ENCODE measurements around the gene ADTRP.

ADTRP gene

GRCh38 chr6:11778648-11779328 is at the start of gene ADTRP:
TSS of gene ADTRP (minus strand) at chr6:11778803. CDS start at chr6:11778759, 44 bp downstream.
- Histone ChIP-seq H3K4me1 (ENCODE audit: control insufficient read depth in 2 of 2, insufficient read depth in 2 of 2, low read length in 2 of 2) (peaks cover 10 to 27% of the 10 kb centered on the region in 2 donors), H3K9me3 (ENCODE audit: control insufficient read depth in 2 of 2, low read length in 2 of 2) (no peaks in the 10 kb centered on the region), H3K27ac (ENCODE audit: low read depth in 2 of 2, low read length in 2 of 2) (peak within 1 kb of the TSS; percentile 89 to 93), H3K4me3 (ENCODE audit: low read length in 2 of 2) (peak within 1 kb of the TSS; percentile 64 to 69), H3K27me3 (ENCODE audit: control insufficient read depth in 2 of 2, insufficient read depth in 2 of 2, low read length in 2 of 2) (no peaks in the 10 kb centered on the region), H3K36me3 (ENCODE audit: control insufficient read depth in 2 of 2, insufficient read depth in 2 of 2, low read length in 2 of 2) (no peaks in the 10 kb centered on the region), H3K9ac (ENCODE audit: low read depth in 1 of 2, low read length in 2 of 2) (peak within 1 kb of the TSS; percentile 66 to 67)

GRCh38 chr6:11826779-11827178 is 48.2 kb upstream of the ADTRP start:
- H3K9ac ChIP-seq (ENCODE audit: low read depth in 1 of 2, low read length in 2 of 2), result no peak overlapping the region
- H3K9me3 ChIP-seq (ENCODE audit: control insufficient read depth in 2 of 2, low read length in 2 of 2), result no peaks in the 10 kb centered on the region
- no peak overlapping the region for H3K4me3 ChIP-seq (ENCODE audit: low read length in 2 of 2)
- H3K4me1 ChIP-seq (ENCODE audit: control insufficient read depth in 2 of 2, insufficient read depth in 2 of 2, low read length in 2 of 2), result peaks cover 0 to 4% of the 10 kb centered on the region in 2 donors
- H3K27ac ChIP-seq (ENCODE audit: low read depth in 2 of 2, low read length in 2 of 2), result no peak overlapping the region
- H3K36me3 ChIP-seq (ENCODE audit: control insufficient read depth in 2 of 2, insufficient read depth in 2 of 2, low read length in 2 of 2), result no peaks in the 10 kb centered on the region
- H3K27me3 ChIP-seq (ENCODE audit: control insufficient read depth in 2 of 2, insufficient read depth in 2 of 2, low read length in 2 of 2), result no peaks in the 10 kb centered on the region

- no peaks in the 10 kb centered on the region for H3K9me3 ChIP-seq (ENCODE audit: control insufficient read depth in 2 of 2, low read length in 2 of 2)
- no peak overlapping the region for H3K4me3 ChIP-seq (ENCODE audit: low read length in 2 of 2)
- no peaks in the 10 kb centered on the region for H3K36me3 ChIP-seq (ENCODE audit: control insufficient read depth in 2 of 2, insufficient read depth in 2 of 2, low read length in 2 of 2)
- no peak overlapping the region for H3K27ac ChIP-seq (ENCODE audit: low read depth in 2 of 2, low read length in 2 of 2)
- H3K27me3 ChIP-seq (ENCODE audit: control insufficient read depth in 2 of 2, insufficient read depth in 2 of 2, low read length in 2 of 2), result no peaks in the 10 kb centered on the region
- no peak overlapping the region for H3K9ac ChIP-seq (ENCODE audit: low read depth in 1 of 2, low read length in 2 of 2)
- H3K4me1 ChIP-seq (ENCODE audit: control insufficient read depth in 2 of 2, insufficient read depth in 2 of 2, low read length in 2 of 2), result peaks cover 0 to 4% of the 10 kb centered on the region in 2 donors
Observed at GRCh38 chr6:11824986-11825385, 46.4 kb upstream of the ADTRP start.

GRCh38 chr6:11822346-11822745 is 43.7 kb upstream of the ADTRP start:
- Histone ChIP-seq H3K27ac (ENCODE audit: low read depth in 2 of 2, low read length in 2 of 2) (no peak overlapping the region), H3K9ac (ENCODE audit: low read depth in 1 of 2, low read length in 2 of 2) (no peak overlapping the region), H3K27me3 (ENCODE audit: control insufficient read depth in 2 of 2, insufficient read depth in 2 of 2, low read length in 2 of 2) (no peaks in the 10 kb centered on the region), H3K36me3 (ENCODE audit: control insufficient read depth in 2 of 2, insufficient read depth in 2 of 2, low read length in 2 of 2) (no peaks in the 10 kb centered on the region), H3K9me3 (ENCODE audit: control insufficient read depth in 2 of 2, low read length in 2 of 2) (no peaks in the 10 kb centered on the region), H3K4me3 (ENCODE audit: low read length in 2 of 2) (no peak overlapping the region), H3K4me1 (ENCODE audit: control insufficient read depth in 2 of 2, insufficient read depth in 2 of 2, low read length in 2 of 2) (no peaks in the 10 kb centered on the region)

GRCh38 chr6:11821781-11822180 is 43.2 kb upstream of the ADTRP start:
- Histone ChIP-seq H3K36me3 (ENCODE audit: control insufficient read depth in 2 of 2, insufficient read depth in 2 of 2, low read length in 2 of 2) (no peaks in the 10 kb centered on the region), H3K4me1 (ENCODE audit: control insufficient read depth in 2 of 2, insufficient read depth in 2 of 2, low read length in 2 of 2) (no peaks in the 10 kb centered on the region), H3K9ac (ENCODE audit: low read depth in 1 of 2, low read length in 2 of 2) (no peak overlapping the region), H3K9me3 (ENCODE audit: control insufficient read depth in 2 of 2, low read length in 2 of 2) (no peaks in the 10 kb centered on the region), H3K4me3 (ENCODE audit: low read length in 2 of 2) (no peak overlapping the region), H3K27me3 (ENCODE audit: control insufficient read depth in 2 of 2, insufficient read depth in 2 of 2, low read length in 2 of 2) (no peaks in the 10 kb centered on the region), H3K27ac (ENCODE audit: low read depth in 2 of 2, low read length in 2 of 2) (no peak overlapping the region)

GRCh38 chr6:11820821-11821220 is 42.2 kb upstream of the ADTRP start:
- Histone ChIP-seq H3K9me3 (ENCODE audit: control insufficient read depth in 2 of 2, low read length in 2 of 2) (no peaks in the 10 kb centered on the region), H3K4me3 (ENCODE audit: low read length in 2 of 2) (no peak overlapping the region), H3K27ac (ENCODE audit: low read depth in 2 of 2, low read length in 2 of 2) (no peak overlapping the region), H3K4me1 (ENCODE audit: control insufficient read depth in 2 of 2, insufficient read depth in 2 of 2, low read length in 2 of 2) (no peaks in the 10 kb centered on the region), H3K9ac (ENCODE audit: low read depth in 1 of 2, low read length in 2 of 2) (no peak overlapping the region), H3K36me3 (ENCODE audit: control insufficient read depth in 2 of 2, insufficient read depth in 2 of 2, low read length in 2 of 2) (no peaks in the 10 kb centered on the region), H3K27me3 (ENCODE audit: control insufficient read depth in 2 of 2, insufficient read depth in 2 of 2, low read length in 2 of 2) (no peaks in the 10 kb centered on the region)

- Histone ChIP-seq H3K36me3 (ENCODE audit: control insufficient read depth in 2 of 2, insufficient read depth in 2 of 2, low read length in 2 of 2) (no peaks in the 10 kb centered on the region), H3K9ac (ENCODE audit: low read depth in 1 of 2, low read length in 2 of 2) (no peak overlapping the region), H3K9me3 (ENCODE audit: control insufficient read depth in 2 of 2, low read length in 2 of 2) (no peaks in the 10 kb centered on the region), H3K4me1 (ENCODE audit: control insufficient read depth in 2 of 2, insufficient read depth in 2 of 2, low read length in 2 of 2) (no peaks in the 10 kb centered on the region), H3K27me3 (ENCODE audit: control insufficient read depth in 2 of 2, insufficient read depth in 2 of 2, low read length in 2 of 2) (no peaks in the 10 kb centered on the region), H3K27ac (ENCODE audit: low read depth in 2 of 2, low read length in 2 of 2) (no peak overlapping the region), H3K4me3 (ENCODE audit: low read length in 2 of 2) (no peak overlapping the region)
Observed at GRCh38 chr6:11819486-11819885, 40.9 kb upstream of the ADTRP start.

GRCh38 chr6:11815231-11815630 is 36.6 kb upstream of the ADTRP start:
- Histone ChIP-seq H3K36me3 (ENCODE audit: control insufficient read depth in 2 of 2, insufficient read depth in 2 of 2, low read length in 2 of 2) (no peaks in the 10 kb centered on the region), H3K27me3 (ENCODE audit: control insufficient read depth in 2 of 2, insufficient read depth in 2 of 2, low read length in 2 of 2) (no peaks in the 10 kb centered on the region), H3K27ac (ENCODE audit: low read depth in 2 of 2, low read length in 2 of 2) (no peak overlapping the region), H3K9me3 (ENCODE audit: control insufficient read depth in 2 of 2, low read length in 2 of 2) (no peaks in the 10 kb centered on the region), H3K4me3 (ENCODE audit: low read length in 2 of 2) (no peak overlapping the region), H3K4me1 (ENCODE audit: control insufficient read depth in 2 of 2, insufficient read depth in 2 of 2, low read length in 2 of 2) (peaks cover 0 to under 1% of the 10 kb centered on the region in 2 donors), H3K9ac (ENCODE audit: low read depth in 1 of 2, low read length in 2 of 2) (no peak overlapping the region)

- Histone ChIP-seq H3K27me3 (ENCODE audit: control insufficient read depth in 2 of 2, insufficient read depth in 2 of 2, low read length in 2 of 2) (no peaks in the 10 kb centered on the region), H3K4me3 (ENCODE audit: low read length in 2 of 2) (no peak overlapping the region), H3K9ac (ENCODE audit: low read depth in 1 of 2, low read length in 2 of 2) (no peak overlapping the region), H3K4me1 (ENCODE audit: control insufficient read depth in 2 of 2, insufficient read depth in 2 of 2, low read length in 2 of 2) (peaks cover 0 to 5% of the 10 kb centered on the region in 2 donors), H3K9me3 (ENCODE audit: control insufficient read depth in 2 of 2, low read length in 2 of 2) (no peaks in the 10 kb centered on the region), H3K27ac (ENCODE audit: low read depth in 2 of 2, low read length in 2 of 2) (no peak overlapping the region), H3K36me3 (ENCODE audit: control insufficient read depth in 2 of 2, insufficient read depth in 2 of 2, low read length in 2 of 2) (no peaks in the 10 kb centered on the region)
Observed at GRCh38 chr6:11814819-11815218, 36.2 kb upstream of the ADTRP start.

- Histone ChIP-seq H3K4me3 (ENCODE audit: low read length in 2 of 2) (no peak overlapping the region), H3K4me1 (ENCODE audit: control insufficient read depth in 2 of 2, insufficient read depth in 2 of 2, low read length in 2 of 2) (peaks cover 2 to 11% of the 10 kb centered on the region in 2 donors), H3K36me3 (ENCODE audit: control insufficient read depth in 2 of 2, insufficient read depth in 2 of 2, low read length in 2 of 2) (no peaks in the 10 kb centered on the region), H3K27me3 (ENCODE audit: control insufficient read depth in 2 of 2, insufficient read depth in 2 of 2, low read length in 2 of 2) (no peaks in the 10 kb centered on the region), H3K9ac (ENCODE audit: low read depth in 1 of 2, low read length in 2 of 2) (no peak overlapping the region), H3K27ac (ENCODE audit: low read depth in 2 of 2, low read length in 2 of 2) (no peak overlapping the region), H3K9me3 (ENCODE audit: control insufficient read depth in 2 of 2, low read length in 2 of 2) (no peaks in the 10 kb centered on the region)
Observed at GRCh38 chr6:11814106-11814505, 35.5 kb upstream of the ADTRP start.

Measured in mucosa of rectum (tissue), 2 donors.